NCI-H2196 treated with DMSO at 0.1 percent for 48 hours (cell line): ENCODE measurements around the gene ALDH2.
A peak's percentile ranks its signal among the peaks of the same experiment; 100 is the strongest.
"Not testable (repeated sequence)": the region's sequence is repeated elsewhere in the genome, so short reads cannot be mapped to it uniquely, and the experiment has no call there.

Source experiments
- DNase-seq: peaks from one replicate; lab custom pipeline; 2025; ENCODE audit not compliant: unreplicated experiment; lab: John Stamatoyannopoulos, UW

ALDH2 gene

DNA sequence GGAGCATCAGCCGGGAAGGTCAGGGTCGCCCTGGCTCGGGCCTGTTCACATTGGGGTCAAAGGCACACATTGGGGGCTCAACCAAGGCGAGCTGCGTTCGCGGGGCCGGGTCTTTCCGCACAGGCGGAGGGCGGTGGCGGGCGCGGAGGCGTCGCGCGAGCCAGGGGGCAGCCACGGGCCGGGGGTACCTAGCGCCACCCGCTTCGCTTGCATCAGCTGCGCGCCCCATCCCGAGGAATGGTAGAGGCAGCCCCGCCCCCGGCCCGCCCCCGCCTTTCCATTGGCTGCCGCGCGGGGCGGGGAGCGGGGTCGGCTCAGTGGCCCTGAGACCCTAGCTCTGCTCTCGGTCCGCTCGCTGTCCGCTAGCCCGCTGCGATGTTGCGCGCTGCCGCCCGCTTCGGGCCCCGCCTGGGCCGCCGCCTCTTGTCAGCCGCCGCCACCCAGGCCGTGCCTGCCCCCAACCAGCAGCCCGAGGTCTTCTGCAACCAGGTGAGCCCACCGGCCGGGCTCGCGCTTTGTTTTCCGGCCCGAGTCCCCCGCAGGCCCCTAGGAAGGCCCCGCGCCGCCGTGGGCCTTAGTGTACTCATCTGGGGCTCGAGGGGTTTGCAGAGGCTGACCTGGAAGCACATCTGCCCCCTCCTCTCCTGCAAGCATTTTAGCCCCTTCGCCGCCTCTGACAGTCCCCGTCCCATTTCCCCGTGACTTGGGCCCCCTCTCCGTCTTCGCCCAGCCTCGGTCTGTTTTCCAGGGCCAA is at the start of gene ALDH2:
TSS of gene ALDH2 (plus strand) at position 326 of the 754 bp plus-strand sequence. CDS start at position 376, 50 bp downstream.
- DNase-seq = no peak

- DNase-seq = not testable (repeated sequence)
Measured at GRCh38 chr12:111719316-111719715, 47.4 kb upstream of the ALDH2 start.

DNA sequence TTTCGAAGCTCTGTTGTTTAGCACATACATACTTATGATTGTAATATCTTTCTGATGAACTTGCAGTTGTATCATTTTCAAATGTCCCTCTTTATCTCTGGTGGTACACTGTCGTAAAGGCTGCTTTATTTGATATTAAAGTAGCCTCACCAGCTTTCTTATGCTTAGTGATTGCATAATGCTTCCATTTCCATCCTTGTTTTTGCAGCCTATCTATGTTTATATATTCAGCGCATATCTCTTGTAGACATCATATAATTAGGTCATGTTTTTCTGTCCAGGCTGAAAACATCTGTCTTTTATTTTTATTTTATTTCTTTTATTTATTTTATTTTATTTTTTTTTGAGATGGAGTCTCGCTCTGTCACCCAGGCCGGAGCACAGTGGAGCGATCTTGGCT is 46.3 kb upstream of the ALDH2 start:
- no peak for DNase-seq

- DNase-seq = not testable (repeated sequence)
Measured at GRCh38 chr12:111723646-111724360, 42.9 kb upstream of the ALDH2 start.

DNA sequence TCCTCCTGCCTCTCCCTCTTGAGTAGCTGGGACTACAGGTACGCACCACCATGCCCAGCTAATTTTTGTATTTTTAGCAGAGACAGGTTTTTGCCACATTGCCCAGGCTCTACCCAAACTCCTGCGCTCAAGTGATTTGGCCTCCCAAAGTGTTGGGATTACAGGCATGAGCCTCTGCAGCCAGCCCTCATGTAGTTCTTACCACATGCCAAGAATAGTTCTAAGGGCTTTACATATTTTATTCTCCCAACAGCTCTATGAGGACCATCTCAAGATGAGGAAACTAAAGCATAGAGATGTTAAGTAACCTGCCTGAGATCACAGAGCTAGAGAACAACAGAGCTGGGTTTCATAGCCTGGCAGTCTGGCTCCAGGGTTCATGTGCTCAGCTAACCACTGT is 37.9 kb upstream of the ALDH2 start:
- no peak for DNase-seq

- no peak for DNase-seq
Measured at GRCh38 chr12:111730420-111730819, 36.3 kb upstream of the ALDH2 start.

- no peak for DNase-seq
Measured at GRCh38 chr12:111732786-111733185, 33.9 kb upstream of the ALDH2 start.

DNA sequence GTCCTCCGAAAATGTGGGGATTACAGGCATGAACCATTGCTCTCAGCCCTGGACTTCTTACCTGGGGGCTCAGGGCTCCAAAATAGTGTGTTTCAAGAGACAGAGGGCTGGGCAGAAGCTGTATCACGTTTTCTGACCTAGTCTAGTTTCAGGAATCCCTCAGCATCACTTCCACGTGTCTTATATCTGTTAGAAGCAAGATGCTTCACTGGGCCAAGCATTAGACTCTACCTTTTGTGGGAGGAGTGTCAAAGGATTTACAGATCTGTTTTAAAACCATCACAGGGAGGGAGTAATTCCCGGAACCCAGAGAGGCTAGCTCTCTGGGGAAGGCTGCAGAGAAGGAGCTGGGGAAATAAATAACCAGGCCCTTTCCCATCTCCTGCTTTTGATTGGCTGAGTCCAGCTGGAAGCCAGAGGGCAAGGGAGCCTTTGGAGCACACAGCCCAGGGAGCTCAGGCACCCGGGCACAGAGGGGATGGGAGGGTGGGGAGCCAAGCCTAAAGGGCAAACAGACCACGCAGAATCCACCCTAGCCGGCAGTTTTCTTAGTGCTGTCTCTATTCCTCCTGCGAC is 33.3 kb upstream of the ALDH2 start:
- no peak for DNase-seq

DNA sequence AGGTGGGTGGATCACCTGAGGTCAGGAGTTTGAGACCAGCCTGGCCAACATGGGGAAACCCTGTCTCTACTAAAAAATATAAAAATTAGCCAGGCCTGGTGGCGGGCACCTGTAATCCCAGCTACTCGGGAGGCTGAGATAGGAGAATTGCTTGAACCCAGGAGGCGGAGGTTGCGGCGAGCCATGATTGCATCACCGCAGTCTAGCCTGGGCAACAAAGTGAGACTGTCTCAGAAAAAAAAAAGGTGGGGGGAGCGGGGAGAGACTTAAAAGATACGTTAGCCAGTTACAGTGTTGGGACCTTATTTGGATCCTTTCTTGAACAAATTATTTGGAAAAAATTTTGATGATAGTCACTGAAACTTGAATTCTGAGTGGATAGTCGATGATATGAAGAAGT is 27.2 kb upstream of the ALDH2 start:
- not testable (repeated sequence) for DNase-seq

- peak; percentile 62 for DNase-seq
Measured at GRCh38 chr12:111741235-111741812, 25.4 kb upstream of the ALDH2 start.

DNA sequence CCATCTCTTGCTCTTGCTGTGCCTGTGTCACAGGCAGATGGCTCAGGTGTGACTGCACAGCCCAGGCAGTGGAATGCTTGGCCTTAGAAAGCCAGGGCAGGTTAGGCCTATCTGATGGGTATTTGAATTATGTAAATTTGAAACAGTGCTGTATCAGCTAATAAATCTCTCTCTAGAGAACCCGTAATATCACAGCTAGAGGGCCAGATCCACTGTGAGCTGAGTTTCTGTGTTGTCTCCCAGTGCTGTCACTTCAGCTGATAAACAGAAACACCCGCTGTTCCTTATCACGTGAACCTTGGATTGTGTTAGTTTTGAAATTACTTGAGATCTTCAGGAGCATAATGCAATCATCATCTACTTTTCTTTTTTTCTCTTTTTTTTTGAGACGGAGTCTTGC is 21.5 kb upstream of the ALDH2 start:
- DNase-seq = no peak

DNA sequence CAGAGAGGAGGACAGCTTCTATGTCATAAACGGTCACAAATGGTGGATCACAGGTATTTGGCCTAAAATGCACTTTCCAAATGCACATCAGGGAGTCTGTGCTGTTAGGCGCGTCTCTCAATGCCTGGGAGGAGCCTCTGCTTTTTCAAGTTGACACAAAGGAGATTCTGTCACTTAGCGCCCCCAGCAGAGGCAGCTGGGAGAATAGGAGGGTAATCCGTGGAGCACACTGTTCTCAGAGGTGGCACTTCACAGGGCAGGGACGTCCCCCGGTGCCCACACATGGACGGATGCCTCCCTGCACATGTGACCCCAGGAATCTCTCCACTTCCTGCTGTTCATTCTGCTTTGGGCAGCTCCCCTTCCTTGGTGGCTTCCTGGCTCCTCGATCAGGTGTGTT is 19.4 kb upstream of the ALDH2 start:
- DNase-seq = no peak

DNA sequence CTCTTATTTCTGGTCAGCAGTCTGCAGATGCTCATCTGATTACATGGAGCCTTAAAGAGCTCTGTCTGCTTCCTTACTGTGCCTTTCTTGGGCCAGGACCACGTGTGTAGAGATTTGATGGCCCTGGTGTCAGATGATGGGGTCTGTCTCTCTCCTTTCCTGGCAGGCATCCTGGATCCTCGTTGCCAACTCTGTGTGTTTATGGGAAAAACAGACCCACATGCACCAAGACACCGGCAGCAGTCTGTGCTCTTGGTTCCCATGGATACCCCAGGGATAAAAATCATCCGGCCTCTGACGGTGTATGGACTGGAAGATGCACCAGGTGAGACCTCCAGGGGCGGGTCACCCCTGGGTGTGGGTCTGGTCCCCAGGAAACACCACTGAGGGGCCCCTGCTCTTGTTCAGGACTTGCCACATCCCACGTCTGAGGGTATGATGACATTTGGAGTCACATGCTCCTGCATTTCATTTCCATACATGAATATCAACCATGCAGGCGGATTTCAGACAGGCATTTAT is 18.5 kb upstream of the ALDH2 start:
- DNase-seq = no peak

DNA sequence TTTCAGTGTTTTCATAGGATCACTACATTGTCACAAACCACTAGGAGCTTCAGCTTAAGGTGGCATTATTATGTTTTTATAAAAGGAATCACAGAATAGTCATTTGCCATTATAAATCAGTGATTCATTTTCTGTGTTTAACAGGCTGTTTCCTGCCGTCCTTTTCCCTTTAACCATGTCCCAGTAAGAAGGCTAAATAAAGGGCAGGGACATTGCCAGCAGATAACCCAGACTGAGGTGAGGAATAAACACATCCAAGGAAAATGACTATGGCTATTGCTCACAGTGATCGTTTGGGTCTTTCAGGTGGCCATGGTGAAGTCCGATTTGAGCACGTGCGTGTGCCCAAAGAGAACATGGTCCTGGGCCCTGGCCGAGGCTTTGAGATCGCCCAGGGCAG is 17.9 kb upstream of the ALDH2 start:
- DNase-seq = no peak

GRCh38 chr12:111749391-111749790 is 17.3 kb upstream of the ALDH2 start:
- DNase-seq = no peak

- peak; percentile 48 for DNase-seq
Measured at GRCh38 chr12:111753144-111753881, 13.4 kb upstream of the ALDH2 start.

DNA sequence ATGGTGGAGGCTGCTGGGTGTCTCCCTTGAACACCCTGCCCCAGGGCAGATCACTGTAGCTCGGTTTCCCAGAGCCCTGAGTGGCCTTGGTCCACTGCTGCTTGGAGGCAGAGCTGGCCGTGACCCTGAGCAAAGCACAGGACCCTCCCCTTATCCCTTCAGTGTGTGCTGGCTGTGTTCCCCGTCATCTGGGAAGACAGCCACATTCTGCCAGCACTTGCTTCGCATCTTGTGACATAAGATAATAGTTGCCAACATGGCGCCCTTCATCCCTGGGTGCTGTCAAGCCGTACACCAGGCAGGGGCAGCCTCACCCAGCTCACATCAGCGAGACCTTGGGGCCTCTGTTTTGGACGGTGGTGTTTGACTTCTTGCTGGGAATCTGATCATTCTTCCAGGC is 12.1 kb upstream of the ALDH2 start:
- DNase-seq = no peak

GRCh38 chr12:111756196-111756595 is 10.5 kb upstream of the ALDH2 start:
- no peak for DNase-seq

- DNase-seq = no peak
Measured at GRCh38 chr12:111756681-111757080, 10.1 kb upstream of the ALDH2 start.

DNA sequence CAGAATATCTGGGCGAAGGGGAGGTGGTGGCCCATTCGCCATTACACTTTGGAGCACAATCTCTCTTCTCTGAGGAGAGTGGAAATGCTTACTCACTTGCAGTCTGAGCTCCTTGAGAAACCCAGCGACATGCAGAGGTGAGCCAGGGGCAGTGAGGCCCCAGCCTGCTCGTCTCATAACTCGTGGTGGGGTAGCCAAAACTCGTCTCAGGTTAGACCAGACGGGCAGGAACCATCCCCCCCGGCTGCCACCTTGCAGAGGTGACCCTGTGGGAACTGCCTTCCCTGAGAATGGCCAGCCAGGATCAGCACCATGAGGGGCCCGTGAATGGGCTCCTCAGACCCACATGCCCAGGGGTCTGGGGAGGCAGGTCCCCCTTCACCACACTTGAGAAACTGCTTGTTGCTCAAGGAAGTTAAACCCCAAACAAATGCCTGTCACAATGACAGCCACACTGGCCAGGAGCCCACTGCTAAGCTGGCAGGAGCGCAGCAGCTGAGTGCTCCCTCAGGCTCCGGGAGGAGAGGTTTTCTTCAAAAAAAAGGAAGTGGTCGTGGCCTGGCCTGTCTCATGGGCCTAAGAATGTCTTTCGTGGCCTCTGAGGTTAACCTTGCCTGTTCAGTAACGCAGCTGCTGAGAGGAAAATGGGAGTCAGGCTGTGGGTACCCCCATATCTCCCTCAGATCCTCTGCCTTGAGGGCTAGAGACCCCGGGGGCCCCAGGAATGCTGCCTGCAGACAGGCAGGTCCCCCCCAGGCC is 9.2 kb upstream of the ALDH2 start:
- no peak for DNase-seq
